Activated CD4-positive, alpha-beta T cell treated with anti-CD3 and anti-CD28 coated beads, Interleukin-2, amount 50 U/mL, for 1 hour (primary cell): ENCODE measurements around the gene USF2.

Experiments used
- DNase-seq: peaks from one replicate; pipeline ENCODE4 v3.0.0-alpha.2; 2020

The USF2 gene

DNA sequence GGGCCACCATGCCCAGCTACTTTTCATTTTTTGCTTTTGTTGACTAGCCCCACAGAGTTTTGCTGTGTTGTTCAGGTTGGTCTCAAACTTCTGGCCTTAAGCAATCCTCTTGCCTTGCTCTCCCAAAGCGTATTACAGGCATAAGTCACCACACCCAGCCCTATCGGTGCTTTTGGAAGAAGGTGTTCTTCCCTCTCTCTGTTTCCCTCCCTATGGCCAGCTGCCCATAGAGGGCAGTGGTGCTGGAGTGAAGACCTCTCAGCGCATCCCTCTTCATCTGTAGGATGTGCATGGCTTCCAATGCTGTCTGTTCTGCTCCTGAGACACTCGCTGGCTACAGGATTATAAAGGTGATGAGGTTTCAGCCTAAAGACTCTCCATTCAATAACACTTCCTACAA lies 58.9 kb downstream of the USF2 start:
- DNase-seq, result no peak

- DNase-seq, result no peak
These were observed 60.1 kb downstream of the USF2 start, which contains the start of gene CD22 for GRCh38 chr19:35328851-35329285. Gene CD22, plus strand, starts transcription at chr19:35329187. Its CDS starts 2,854 bp downstream, at chr19:35332041.

GRCh38 chr19:35329323-35329722 lies 60.6 kb downstream of the USF2 start:
- DNase-seq, result no peak
